Effector CD8-positive, alpha-beta T cell (primary cell): ENCODE results near the gene BACH2.
"Not testable (repeated sequence)": the region's sequence is repeated elsewhere in the genome, so short reads cannot be mapped to it uniquely, and the experiment has no call there.

Experiments
- DNase-seq: peaks from one replicate; lab custom pipeline; 2025; lab: John Stamatoyannopoulos, UW

BACH2 gene

DNA sequence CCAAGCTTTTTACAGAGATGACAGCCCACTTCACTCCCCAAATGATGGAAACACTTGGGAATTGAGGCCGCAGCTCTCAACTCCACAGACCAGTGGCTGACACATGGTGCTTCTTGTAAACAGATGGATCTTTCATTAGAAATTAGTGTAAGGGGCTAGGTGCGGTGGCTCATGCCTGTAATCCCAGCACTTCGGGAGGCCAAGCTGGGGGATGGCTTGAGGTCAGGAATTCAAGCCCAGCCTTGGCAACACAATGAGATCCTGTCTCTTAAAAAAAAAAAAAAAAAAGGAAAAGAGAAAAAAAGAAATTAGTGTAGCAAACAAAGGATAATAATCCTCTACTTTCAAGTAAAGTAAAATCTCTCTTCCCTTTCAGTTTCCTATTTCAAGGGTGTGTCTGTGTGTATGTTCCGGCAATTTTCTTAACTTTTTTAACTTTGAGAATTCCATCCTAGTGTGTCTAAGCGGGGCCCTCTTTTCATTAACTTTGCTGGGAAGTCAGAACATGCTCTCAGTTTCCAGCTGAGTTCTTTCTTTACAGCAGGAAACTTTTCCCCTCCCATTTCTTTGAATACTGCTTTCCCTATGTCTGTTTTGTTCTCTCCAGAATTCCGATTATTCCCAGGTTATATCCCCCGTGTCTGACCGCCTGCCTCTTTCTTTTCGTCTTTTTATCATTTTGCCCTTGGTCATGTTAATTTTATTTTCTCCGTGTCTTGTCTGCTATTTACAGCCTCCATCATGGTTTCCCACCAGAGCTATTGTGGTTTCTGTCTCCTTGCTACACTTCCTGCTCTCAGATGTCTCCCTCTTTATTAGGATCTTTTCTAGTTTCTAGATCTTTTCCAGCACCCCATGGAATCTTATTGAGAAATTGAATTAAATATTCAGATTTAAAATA, 386.4 kb downstream of the BACH2 start:
- not testable (repeated sequence) for DNase-seq

DNA sequence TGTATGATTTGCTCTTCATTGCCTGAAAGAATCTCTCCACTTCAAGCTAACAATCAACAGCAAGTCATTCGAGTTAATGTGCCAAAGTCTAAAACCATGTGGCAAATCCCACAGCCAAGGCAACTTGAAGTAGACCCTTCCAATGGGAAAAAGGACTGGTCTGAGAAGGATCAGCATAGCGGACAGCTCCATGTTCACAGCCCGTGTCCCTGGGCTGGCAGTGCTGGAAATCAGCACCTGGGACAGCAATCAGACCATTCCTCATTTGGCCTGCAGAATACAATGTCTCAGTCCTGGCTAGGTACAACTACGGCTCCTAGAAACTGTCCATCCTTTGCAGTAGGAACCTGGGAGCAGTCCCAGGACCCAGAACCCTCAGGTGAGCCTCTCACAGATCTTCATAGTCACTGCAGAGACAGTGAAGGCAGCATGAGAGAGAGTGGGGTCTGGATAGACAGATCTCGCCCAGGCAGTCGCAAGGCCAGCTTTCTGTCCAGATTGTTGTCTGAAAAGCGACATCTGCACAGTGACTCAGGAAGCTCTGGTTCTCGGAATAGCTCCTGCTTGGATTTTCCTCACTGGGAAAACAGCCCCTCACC, 401.3 kb downstream of the BACH2 start:
- DNase-seq: no peak

DNA sequence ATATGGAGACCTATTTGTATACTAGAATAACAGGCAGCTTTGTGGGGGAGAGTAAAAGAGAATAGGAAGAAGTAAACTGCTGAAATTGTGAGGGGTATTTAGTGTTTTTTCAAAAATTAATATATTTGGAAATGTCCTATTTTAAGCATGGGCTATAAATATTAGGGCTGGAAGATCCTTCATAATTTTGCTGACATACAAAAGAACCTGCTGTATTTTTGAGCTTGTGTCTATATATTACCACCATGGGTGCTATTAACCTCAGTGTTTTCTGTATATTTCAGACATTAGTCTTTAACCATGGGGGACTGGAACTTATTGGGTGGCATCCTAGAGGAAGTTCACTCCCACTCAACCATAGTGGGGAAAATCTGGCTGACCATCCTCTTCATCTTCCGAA, 402.5 kb downstream of the BACH2 start, which contains the start of gene GJA10:
Gene GJA10 (plus strand): TSS at position 301 of the 400 bp plus-strand sequence. CDS start 0 bp downstream, at position 301.
- DNase-seq: no peak

DNA sequence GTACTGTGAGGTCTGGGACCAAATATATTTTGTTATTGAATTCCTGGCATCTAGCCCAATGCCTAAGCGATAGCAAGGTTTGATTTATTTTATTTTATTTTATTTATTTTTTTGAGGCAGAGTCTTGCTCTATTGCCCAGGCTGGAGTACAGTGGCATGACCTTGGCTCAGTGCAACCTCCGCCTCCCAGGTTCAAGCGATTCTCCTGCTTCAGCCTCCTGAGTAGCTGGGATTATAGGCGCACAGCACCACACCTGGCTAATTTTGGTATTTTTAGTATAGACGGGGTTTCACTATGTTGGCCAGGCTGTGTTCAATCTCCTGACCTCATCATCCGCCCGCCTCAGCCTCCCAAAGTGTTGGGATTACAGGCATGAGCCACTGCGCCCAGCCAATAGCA, 404.1 kb downstream of the BACH2 start:
- DNase-seq: not testable (repeated sequence)

DNA sequence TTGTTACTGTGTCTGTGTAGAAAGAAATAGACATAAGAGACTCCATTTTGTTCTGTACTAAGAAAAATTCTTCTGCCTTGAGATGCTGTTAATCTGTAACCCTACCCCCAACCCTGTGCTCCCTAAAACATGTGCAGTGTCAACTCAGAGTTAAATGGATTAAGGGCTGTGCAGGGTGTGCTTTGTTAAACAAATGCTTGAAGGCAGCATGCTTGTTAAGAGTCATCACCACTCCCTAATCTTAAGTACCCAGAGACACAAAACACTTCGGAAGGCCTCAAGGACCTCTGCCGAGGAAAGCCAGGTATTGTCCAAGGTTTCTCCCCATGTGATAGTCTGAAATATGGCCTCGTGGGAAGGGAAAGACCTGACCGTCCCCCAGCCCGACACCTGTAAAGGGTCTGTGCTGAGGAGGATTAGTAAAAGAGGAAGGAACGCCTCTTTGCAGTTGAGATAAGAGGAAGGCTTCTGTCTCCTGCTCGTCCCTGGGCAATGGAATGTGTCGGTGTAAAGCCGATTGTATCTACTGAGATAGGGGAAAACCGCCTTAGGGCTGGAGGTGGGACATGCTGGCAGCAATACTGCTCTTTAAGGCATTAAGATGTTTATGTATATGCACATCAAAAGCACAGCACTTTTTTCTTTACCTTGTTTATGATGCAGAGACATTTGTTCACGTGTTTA, 405.7 kb downstream of the BACH2 start:
- DNase-seq: not testable (repeated sequence)

DNA sequence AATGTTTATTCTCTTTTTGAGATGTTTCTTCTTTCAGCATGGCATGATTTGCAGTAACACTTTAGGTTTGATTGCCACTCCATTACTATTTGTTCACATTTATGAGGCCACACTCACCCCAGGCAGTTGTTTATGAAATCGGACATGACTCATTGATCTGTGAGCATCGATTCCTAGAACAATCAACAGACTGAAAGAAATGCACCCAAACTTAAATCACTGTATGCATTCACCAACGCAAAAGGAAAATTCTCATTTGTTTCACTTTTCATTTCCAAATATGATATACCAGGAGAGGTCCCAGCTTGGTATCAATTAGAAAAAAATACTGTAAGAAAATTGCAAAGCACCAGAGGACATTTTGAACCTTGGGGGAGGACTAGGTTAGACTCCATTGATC, 407.8 kb downstream of the BACH2 start:
- DNase-seq: no peak

DNA sequence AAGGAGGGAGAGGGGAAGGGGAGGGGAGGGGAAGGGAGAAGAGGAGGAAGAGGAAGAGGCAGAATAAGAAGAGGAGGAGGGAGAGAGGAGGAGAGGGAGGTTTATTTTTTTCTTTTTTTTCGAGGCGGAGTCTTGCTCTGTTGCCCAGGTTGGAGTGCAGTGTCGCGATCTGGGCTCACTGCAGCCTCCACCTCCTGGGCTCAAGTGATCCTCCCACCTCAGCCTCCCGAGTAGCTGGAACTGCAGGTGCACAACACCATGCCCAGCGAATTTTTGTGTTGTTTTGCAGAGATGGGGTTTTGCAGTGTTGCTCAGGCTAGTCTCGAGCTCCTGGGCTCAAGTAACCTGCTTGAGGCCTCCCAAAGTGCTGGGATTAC, 408.5 kb downstream of the BACH2 start:
- DNase-seq: no peak

DNA sequence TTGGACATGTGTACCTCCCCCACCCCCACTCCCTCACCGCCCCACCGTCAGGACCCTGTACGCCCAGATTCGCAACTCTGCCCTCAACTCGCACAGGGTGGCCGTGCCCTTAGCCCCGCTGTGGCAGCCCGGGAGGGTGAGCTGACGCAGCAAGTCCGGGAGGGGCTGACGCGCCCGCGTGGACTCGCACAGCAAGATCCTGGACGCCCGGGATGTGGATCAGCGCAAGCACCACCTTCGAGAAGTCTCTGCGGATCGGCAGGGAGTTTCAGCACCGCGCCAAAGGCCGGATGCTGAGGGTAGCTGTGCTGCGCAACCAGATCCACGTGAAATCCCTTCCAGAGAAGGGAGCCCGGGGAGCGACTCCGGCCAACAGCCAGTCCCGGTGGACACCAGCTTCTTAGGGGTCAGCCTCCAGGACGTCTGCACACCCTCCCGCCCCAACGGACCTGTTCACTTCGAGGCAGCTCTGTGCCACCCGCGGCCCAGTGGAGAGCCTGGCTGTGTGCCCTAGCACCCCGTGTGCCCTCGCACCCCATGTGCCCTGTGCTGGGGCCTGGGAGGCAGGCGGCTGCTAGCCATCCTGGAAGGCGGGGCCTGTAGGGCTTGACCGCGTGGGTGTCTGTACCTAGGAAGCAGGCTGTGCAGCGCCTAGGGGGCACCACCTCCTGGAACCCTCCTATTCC, 409.0 kb downstream of the BACH2 start:
- no peak for DNase-seq

DNA sequence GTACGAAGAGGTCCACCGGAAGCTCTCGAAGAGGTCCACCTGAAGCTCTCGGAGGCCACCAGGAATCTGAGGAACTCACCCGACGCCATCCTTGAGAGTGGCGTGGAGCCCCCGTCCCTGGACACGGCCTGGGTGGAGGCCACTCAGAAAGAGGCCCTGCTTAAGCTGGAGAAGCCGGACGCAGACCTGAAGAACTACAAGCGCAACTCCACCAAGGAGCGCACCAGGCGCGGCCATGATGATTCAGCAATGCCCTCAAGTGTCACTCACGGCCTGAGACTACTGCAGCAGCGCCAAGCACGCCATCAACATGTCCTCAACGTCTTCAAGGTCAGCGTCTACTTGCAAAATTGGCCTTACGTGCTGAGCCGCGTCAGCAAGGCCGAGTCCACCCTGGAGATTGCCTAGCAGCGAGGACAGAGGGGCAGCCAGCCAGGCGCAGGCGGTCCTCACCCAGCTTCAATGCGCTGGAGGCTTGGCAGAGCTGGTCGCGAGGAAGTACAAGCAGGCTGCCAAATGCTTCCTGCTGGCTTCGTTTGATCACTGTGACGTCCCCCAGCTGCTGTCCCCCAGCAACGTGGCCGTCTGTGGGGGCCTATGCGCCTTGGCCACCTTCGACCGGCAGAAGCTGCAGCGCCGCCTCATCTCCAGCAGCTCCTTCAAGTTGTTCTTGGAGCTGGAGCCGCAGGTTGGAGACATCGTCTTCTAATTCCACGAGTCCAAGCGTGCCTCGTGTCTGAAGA, 410.1 kb downstream of the BACH2 start:
- no peak for DNase-seq
